NCI-H1436 treated with DMSO at 0.1 percent for 48 hours (cell line): Measurements from ENCODE around the gene IFI44L.

Source experiments
- DNase-seq: peaks from one replicate; lab custom pipeline; 2025; lab: John Stamatoyannopoulos, UW

IFI44L gene

GRCh38 chr1:78641558-78641957 is 21.3 kb downstream of the IFI44L start:
- DNase-seq = no peak

DNA sequence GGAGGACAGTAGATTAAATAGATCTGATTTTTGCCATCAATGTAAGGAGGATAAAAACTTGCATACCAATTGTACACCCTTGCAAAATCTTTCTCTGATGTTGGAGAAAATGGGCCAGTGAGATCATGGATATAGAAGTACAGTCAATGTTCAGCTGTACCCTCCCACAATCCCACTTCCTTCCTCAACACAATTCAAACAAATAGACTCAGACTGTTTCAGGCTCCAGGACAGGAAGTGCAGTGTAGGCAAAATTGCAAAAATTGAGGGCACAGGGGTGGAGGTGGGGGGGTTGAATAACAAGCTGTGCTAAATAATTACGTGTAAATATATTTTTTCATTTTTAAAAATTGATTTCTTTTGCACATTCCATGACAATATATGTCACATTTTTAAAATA is 25.5 kb downstream of the IFI44L start:
- no peak for DNase-seq

- DNase-seq = no peak
Observed at GRCh38 chr1:78647238-78647637, 27.0 kb downstream of the IFI44L start.

- no peak for DNase-seq
Observed at GRCh38 chr1:78649628-78650027, 29.4 kb downstream of the IFI44L start, which contains the start of gene IFI44. Gene IFI44, plus strand, starts transcription at chr1:78649831. Its CDS starts 365 bp downstream, at chr1:78650196.

DNA sequence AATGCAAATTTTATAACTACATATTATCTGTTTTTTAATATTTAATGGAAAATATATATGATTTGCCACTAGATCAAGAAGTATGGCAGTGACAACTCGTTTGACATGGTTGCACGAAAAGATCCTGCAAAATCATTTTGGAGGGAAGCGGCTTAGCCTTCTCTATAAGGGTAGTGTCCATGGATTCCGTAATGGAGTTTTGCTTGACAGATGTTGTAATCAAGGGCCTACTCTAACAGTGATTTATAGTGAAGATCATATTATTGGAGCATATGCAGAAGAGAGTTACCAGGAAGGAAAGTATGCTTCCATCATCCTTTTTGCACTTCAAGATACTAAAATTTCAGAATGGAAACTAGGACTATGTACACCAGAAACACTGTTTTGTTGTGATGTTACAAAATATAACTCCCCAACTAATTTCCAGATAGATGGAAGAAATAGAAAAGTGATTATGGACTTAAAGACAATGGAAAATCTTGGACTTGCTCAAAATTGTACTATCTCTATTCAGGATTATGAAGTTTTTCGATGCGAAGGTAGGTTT is 29.9 kb downstream of the IFI44L start:
- no peak for DNase-seq

DNA sequence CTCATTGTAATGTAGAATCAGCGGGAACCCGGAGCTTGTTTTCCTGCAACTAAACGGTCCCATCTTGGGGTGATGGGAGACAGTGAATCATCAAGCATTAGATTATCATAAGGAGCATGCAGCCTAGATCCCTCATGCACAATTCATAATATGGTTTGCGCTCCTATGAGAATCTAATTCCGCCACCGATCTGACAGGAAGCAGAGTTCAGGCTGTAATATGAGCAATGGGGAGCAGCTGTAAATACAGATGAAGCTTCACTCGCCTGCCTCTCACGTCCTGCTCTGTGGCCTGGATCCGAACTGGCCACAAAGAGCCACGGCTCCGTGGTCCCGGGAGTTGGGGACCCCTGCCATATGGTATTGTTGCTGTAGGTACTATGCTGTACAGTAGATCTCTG is 31.0 kb downstream of the IFI44L start:
- DNase-seq = no peak

DNA sequence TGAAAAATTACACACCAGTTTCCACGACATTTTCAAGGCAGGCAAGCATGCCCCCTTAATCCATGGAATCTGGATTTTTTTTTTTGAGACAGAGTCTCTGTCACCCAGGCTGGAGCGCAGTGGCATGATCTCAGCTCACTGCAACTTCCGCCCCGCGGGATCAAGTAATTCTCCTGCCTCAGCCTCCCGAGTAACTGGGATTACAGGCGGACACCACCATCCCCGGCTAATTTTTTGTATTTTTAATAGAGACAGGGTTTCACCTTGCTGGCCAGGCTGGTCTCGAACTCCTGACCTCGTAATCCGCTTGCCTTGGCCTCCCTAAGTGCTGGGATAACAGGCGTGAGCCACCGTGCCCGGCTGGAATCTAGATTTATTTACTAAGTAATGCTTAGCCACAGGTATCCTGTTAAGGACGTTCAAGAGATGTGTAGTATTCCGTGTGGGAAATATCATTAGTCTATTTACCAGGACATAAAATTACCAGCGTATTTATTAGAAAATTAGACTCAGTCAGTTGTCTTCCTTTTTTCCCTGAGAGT is 31.8 kb downstream of the IFI44L start:
- DNase-seq = no peak

DNA sequence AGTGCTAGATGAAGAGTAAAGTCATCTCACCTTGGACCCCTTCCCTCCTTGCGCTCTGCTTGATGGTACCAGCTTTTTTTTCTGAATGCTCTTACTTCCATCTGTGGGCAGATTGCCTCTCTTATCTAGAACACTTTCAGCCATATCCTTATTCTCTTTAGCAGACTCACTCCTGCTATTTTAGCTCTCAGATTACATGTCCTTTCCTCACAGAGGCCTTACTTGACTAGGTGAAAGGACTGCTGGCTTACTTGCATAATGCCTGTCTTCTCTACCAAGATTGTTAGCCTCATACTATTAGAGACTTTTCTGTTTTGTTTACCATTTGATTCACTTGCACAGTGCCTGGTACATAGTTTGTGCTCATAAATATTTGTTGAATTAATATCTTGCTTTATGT is 38.7 kb downstream of the IFI44L start:
- DNase-seq = no peak

- DNase-seq = no peak
Observed at GRCh38 chr1:78663923-78664322, 43.7 kb downstream of the IFI44L start.

- DNase-seq = no peak
Observed at GRCh38 chr1:78664763-78665162, 44.5 kb downstream of the IFI44L start.

DNA sequence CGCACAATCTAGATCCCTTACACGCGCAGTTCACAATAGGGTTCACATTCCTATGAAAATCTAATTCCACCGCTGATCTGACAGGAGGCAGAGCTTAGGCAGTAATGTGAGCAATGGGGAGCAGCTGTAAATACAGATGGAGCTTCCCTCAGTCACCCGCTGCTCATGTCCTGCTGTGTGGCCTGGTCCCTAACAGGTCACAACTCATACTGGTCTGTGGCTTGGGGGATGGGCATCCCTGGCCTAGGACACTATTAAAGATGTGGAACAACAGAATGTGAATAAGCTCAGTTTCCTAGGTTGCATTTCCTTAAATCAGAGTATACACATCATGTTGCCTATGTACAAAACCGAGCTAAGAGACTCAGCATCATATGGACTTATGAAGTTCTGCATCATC is 45.6 kb downstream of the IFI44L start:
- no peak for DNase-seq

- DNase-seq = no peak
Observed at GRCh38 chr1:78667939-78668338, 47.7 kb downstream of the IFI44L start.

DNA sequence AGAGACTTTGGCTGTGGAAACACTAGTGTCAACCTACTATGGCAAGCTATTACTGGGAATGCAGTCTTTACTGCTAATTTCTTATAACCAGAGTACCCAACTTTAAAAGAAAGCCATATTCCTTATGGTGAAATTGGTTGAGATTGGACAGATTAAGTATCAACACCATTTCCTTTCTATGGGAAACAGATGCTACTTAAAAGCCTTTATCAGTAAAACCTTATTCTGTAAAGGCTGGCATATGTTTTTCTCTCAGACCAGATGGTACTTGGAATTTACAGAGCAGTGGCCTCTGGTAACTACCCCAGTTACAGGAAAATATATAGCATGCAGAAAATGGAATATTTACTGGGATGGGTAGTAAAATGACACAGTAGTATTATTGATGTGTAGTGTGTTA is 48.2 kb downstream of the IFI44L start:
- no peak for DNase-seq

GRCh38 chr1:78672428-78672827 is 52.2 kb downstream of the IFI44L start:
- no peak for DNase-seq

GRCh38 chr1:78673120-78673519 is 52.9 kb downstream of the IFI44L start:
- no peak for DNase-seq

DNA sequence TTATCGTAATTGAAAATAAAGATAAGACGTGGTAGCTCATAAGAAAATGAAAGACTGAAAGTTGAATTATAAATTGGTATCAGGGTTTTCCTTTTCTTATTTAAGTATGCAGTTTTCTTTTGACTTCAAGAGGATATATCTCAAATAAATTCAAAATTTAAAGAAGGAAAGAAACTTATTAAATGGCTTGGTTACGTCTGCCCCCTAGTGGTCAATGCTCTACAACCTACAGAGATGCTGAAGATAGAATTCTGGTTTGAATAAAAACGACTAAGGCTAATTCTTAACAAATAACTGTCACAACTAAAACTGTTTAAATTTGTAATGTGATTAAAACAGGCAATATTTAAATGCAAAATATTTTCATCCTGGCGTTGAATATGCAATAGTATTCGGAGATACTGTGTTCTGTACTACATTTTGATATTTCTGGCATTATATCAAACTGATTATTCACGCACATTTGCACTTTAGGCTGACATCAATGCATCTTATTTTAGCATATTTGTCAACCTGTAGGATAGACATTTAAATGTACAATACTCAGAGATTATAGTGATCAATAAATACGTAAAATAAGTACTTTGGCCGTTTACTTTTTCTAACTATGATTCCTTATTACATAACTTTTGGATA is 56.2 kb downstream of the IFI44L start:
- no peak for DNase-seq

DNA sequence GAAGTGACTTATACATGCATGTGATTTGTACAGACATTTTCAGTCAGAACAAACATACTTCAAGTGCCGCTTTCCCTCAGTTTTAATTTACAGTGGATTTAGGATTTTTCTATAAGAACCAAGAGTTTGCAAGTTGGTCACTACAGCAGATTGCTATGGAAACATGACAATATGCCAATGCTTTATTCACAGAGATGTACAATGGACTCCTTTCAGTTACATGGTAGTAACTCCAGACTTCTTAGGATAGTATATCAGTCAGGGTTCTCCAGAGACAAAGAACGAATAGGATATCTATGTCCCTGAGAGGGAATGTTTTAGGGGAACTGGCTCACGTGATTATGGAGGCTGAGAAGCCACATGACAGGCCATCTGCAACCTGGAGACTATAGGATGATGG is 56.7 kb downstream of the IFI44L start:
- no peak for DNase-seq

DNA sequence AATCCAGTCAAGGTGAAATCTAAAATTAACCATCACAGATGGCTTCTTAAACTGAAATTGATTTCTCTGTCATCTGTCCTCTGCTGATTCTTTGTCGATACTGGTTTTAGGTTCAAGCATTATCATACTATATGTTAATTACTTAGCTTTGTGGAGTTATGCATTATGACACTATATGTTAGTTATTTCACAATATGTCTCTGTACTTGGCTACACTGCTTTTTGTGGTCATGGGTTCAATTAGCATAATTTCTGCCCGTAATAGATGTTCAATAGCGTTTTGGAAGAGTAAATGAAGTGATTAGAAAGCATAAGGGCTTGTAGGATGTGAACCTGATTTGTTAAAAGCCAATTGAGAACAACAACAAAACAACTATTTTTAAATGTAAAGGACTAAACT is 57.5 kb downstream of the IFI44L start:
- no peak for DNase-seq

GRCh38 chr1:78678324-78678723 is 58.1 kb downstream of the IFI44L start:
- DNase-seq = no peak

- DNase-seq = no peak
Observed at GRCh38 chr1:78681265-78681664, 61.0 kb downstream of the IFI44L start.

GRCh38 chr1:78682496-78682895 is 62.2 kb downstream of the IFI44L start:
- DNase-seq = no peak

- no peak for DNase-seq
Observed at GRCh38 chr1:78683079-78683478, 62.8 kb downstream of the IFI44L start.

- no peak for DNase-seq
Observed at GRCh38 chr1:78687315-78687714, 67.1 kb downstream of the IFI44L start.

DNA sequence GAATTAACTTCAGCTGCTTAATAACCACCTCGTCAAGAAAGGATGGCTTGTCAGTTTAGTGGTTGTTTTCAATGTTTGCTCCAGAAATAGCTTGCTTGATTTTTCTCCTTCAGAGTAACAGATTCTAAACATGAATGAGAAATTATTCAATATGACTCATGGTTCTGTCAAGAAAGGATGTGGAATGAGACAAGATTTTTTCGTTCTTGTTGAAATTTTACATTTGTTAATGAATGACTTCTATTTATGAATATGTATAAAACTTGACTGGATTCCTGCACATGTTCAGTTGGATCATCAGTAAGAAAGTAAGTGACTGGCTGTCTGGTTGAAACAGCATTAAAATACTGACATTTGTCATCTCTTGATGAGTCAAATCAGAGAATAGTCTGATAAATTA is 67.7 kb downstream of the IFI44L start:
- no peak for DNase-seq
